GM18873 (cell line): ENCODE measurements around the gene ZNF518B.

Source experiments
- ATAC-seq: cut with Tn5 transposase; IDR thresholded peaks from one replicate; pipeline ENCODE4 v1.9.1; 2021; ENCODE audit warnings: mild to moderate bottlenecking, moderate library complexity, moderate number of reproducible peaks; ENCODE audit not compliant: unreplicated experiment, low FRiP score

Gene ZNF518B, protein sequence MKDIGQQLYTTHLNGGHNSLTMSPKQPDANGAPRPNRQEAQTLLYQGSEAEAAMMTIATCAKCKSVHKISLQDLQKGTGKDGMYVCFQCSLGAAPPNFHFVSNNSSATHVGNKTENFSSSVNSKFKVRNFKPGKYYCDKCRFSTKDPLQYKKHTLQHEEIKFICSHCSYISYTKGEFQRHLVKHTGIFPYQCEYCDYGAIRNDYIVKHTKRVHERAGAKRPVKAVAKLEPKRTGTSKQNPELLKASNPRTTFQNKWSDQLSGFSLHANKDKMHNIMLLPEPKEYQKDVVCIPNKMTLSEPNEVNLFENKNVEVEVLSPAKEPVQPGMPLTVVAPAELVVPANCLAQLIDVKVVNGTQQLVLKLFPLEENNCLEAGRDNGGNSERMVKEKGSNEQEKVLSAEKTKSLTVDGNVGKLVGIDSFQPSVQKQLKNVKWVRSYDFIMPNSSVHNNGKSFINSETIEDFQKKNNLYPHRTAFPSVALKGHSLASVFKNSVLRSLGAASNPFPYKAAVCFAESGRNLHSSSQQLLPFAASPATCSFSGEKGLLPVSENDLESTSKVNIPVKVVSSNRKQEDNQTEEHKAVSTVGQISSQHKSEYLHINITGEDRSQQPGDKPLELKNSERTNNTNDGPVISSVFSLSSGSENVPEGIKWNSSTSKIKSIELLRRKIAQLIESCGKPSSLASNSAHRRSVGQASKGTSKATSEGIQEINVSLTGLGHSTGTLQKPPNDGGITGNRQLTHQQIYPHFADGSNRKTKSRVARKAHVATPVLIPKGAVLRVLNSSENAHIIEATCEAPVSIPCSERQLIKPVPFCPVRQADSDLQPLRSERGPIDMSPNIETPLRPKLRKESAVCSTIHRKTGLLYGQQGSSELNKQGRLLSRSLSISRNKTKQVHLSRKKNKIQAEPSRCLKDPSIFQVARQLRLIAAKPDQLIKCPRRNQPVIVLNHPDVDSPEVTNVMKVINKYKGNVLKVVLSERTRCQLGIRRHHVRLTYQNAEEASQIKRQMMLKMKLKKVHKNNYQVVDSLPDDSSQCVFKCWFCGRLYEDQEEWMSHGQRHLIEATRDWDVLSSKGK

DNA sequence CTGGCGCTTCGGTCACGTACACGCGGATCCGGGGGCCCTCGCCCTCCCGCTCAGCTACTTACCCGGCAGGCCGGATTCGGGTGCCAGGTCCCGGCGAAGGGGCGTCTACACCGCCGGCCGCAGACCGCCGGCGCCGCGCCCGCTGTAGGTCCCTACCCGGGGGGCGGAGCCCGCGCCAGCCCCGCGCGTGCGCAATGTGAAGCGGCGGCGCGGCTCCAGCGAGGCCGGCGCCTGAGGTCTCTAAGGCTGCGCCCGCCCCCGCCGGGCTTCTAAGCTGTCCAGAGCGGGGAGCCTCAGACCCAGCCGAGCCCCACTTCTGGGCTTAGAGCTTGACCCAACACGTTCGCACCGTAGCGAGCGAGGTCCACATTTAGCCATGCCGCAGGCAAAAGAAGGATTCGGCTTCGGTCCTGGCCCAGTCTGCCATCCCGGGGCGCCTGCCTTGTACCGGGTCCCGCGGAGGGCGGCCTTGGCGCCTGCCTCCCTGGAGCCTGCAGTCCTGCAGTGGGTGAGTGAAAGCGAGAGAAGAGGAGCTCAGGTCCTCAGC is at the start of gene ZNF518B:
Gene ZNF518B, minus strand, starts transcription at position 172 of the 547 bp plus-strand sequence. CDS start 11,098 bp downstream, outside the sequence.
- peak; percentile 55 for ATAC-seq

DNA sequence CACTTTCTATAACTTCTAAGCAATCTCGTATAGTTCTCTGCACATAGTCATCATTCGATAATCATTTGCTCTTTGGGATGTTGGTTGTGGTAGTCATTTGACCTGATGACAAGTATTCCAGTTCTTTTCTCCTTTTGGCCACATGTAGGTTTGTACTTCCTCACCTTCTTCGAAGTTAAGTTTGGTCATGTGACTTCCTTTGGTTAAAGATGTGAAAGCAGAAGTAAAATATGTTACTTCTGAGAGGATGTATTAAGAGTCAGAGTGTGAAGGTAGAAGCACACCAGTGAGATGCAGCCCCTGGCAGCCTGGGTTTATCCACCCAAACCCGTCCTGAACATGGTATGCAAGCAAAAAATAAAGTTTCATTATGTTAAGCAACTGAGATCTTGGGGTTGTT is 48.9 kb upstream of the ZNF518B start:
- no peak for ATAC-seq

GRCh38 chr4:10504570-10505179 is 47.4 kb upstream of the ZNF518B start:
- ATAC-seq = no peak

- no peak for ATAC-seq
These were observed 45.5 kb upstream of the ZNF518B start for GRCh38 chr4:10502717-10503116.

DNA sequence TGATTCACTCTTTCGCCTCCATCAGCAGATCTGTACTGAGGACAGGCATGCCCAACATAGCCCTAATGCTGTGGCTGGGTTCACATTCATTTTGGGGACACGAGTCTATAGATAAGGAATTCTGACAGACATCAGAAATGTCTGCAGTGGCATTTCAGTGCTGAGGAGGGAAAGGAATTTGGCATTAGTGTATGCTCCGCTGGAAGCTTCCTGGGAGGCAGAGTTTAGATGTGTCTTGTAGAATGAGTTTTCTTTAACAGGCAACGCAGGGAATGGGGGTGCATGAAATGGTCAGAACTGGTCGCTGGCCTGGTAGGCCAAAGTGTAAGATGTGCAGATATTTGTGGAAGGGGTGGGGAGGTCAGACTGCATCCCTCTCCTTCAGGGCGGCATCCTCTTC is 43.5 kb upstream of the ZNF518B start:
- no peak for ATAC-seq

DNA sequence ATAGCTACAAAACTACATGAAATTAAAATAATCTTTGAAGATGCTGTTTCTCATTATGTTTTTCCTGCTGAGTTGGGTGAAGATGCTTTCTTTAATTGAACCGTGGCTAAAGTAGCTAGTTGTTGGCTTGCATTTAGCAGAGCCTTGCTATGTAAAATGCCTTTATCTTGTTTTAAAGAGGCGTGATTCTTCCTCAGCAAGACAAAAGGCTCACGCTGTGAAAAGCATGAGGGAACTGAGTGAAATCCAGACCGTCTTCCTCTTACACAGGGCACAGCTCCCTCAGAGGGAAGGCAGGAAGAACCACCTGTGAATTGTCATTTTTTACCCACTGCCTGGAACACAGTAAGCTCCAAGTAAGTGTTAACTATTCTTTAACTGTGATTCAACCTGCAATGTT is 39.0 kb upstream of the ZNF518B start:
- no peak for ATAC-seq

GRCh38 chr4:10495651-10496050 is 38.4 kb upstream of the ZNF518B start:
- ATAC-seq = no peak

GRCh38 chr4:10492464-10492863 is 35.2 kb upstream of the ZNF518B start:
- no peak for ATAC-seq

- no peak for ATAC-seq
These were observed 34.2 kb upstream of the ZNF518B start for GRCh38 chr4:10491401-10491800.

DNA sequence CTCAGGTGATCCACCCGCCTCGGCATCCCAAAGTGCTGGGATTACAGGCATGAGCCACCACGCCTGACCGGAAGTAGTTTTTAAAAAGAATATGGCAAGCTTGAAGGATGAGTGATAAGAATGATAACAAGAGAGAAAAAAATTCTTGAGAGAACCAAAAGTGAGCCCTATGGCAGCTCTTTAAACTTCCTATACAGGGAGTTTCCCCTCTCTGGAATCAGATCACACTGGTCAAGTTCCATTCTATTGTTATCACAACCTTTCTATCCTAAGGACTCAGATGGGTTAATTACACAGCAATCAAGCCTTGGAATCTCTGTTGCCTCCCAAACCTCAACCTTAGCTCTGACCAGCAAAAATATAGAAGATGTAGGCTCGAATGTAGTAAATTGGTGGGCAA is 33.8 kb upstream of the ZNF518B start:
- no peak for ATAC-seq

GRCh38 chr4:10482913-10483312 is 25.7 kb upstream of the ZNF518B start:
- ATAC-seq = no peak

- ATAC-seq = no peak
These were observed 23.4 kb upstream of the ZNF518B start for GRCh38 chr4:10480616-10481015.

DNA sequence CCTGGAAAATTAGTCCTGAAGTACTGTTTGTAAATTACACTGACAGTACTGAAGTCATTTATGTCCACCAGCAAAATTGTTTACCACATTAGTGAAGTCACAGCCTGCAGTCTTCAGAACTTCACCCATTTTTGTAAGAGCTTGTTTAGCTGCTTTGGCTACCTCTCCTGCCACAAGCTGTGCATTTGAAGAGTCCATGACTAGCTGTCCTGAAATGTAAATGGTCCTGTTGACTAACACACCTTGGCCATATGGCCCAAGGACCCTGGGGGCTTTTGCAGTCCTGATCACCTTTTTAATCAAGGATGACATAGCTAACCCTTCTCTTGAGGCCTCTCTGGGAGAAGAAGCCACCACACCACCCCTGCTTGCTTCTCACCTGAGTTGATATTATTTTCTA is 21.4 kb upstream of the ZNF518B start:
- no peak for ATAC-seq

DNA sequence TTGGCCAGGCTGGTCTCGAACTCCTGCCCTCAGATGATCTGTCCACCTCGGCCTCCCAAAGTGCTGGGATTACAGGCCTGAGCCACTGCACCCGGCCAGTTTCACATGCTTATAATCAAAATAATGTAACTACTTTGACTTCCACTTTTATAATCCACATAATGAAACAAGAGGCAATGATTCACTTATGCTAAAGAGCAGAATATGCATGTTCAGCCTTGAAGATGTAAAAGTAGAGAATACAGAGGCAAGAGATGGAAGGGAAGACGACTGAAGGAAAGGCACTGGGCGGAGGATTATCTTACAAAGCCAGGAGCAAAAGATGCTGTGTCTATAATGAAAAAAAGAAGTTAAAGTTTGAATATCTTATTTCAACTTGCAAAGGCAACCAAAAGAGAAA is 13.3 kb upstream of the ZNF518B start:
- no peak for ATAC-seq

DNA sequence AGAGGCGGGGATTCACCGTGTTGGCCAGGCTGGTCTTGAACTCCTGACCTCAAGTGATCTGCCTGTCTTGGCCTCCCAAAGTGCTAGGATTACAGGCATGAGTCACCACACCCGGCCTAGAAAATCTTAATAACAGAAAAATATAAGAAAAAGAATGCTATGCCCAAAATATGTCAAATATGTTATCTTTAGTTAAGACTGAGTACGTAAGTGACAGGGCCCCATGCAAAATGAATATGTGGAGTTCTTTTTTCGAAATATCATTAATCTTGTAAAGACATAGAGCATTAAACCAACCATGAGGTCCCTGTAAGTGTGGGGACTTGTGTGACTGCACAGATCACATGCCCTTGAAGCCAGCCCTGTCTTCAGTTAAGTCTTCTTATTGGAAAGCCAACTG is 8.9 kb upstream of the ZNF518B start:
- ATAC-seq = no peak

DNA sequence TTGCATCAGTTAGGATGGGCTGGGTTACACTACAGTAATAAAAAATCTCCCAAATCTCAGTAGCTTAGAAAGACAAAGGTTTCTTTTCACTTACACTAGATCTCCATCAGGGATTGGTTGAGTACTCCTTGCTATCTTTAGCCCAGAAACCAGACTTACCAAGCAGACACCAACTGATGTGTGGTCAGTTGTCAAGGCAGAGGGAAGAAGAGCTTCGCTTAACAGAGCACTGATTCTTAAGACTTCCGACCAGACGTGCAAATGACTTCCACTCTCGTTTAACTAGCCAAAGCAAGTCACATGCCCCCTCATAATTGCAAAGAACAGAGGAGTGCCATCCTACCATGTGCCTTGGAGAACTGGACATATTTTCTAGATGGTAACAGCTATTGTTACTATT is 5.7 kb upstream of the ZNF518B start:
- ATAC-seq = no peak

DNA sequence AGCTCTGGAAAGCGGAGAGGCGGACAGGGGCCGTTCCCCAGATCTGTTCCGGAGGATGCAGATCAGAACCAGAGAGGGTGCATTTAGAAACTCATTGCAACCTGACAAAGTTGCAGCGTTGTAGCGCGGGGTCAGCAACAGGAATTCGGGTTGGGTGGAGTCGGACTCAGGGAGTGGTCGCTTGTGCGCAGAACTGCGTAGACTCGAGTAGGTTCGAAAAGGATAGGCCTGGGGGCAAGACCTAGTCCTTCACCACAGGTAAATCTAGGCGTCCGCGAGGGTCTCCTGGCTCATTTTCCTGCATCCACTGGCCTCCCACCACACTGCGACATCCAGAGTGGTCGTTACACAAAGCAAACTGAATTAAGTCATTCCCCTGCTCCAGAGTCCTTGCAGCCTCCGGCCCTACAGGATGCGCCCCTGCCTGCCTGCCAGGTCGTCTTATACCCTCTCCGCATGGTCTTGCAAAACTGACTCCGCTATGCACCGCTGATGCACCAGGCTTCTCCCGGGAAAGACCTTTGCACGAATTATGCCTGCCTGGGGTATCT is 4.7 kb upstream of the ZNF518B start:
- no peak for ATAC-seq

- peak; percentile 65 for ATAC-seq
These were observed 4.0 kb upstream of the ZNF518B start for GRCh38 chr4:10461091-10461849.

GRCh38 chr4:10460313-10461047 is 3.3 kb upstream of the ZNF518B start:
- no peak for ATAC-seq
